Uterus (tissue), 4 donors: Measurements from ENCODE around the gene ATP8A2. TPM values are rescaled to one million over a fixed set of nuclear protein-coding genes. Genes with fewer than 3 reads are reported as not detected.

Experiments
- DNase-seq, 2 donors: peaks; one replicate each; pipeline ENCODE4 v3.0.0-alpha.2; 2019 to 2020
- H3K27ac ChIP-seq, 2 donors: fragments of 200-600 bp; sonication (generic); 1 replicate in 1 of 2; 2 replicates in 1 of 2; pipeline ENCODE4 v1.5.1; 2016 to 2018
- H3K27me3 ChIP-seq, 2 donors: fragments of 200-600 bp; sonication (generic); one replicate each; pipeline ENCODE4 v1.5.1; 2018 to 2019; ENCODE audit warnings: control low read depth in 1 of 2
- H3K36me3 ChIP-seq, 2 donors: fragments of 200-600 bp; sonication (generic); one replicate each; pipeline ENCODE4 v1.5.1; 2019; ENCODE audit warnings: control low read depth in 1 of 2
- H3K4me1 ChIP-seq, 2 donors: fragments of 200-600 bp; sonication (generic); one replicate each; pipeline ENCODE4 v1.5.1; 2018 to 2019; ENCODE audit warnings: control low read depth in 1 of 2
- H3K4me3 ChIP-seq, 2 donors: fragments of 200-600 bp; sonication (generic); 1 replicate in 1 of 2; 2 replicates in 1 of 2; pipeline ENCODE4 v1.5.1; 2018 to 2019; ENCODE audit warnings: mild to moderate bottlenecking in 1 of 2
- H3K9me3 ChIP-seq, 2 donors: fragments of 200-600 bp; sonication (generic); one replicate each; pipeline ENCODE4 v1.5.1; 2019; ENCODE audit warnings: control low read depth in 1 of 2
- POLR2A ChIP-seq, 2 donors: fragments of 450-650 bp; IDR thresholded peaks; one replicate each; pipeline ENCODE4 v1.6.1; 2016; ENCODE audit warnings: antibody characterized with exemption in 2 of 2, mild to moderate bottlenecking in 1 of 2, moderate library complexity in 1 of 2
- intact Hi-C: fragments of 100-400 bp; cut with DNase I; formaldehyde crosslinking; loops from one replicate; pipeline ENCODE4 v1.15.1; 2023; ENCODE audit warnings: low total_unique reads
- total RNA-seq, 4 donors: library from RNA; depleted of rRNA in 3 of 4; stranded (reverse); fragments of >200 nt in 3 of 4; gene quantifications; one replicate each; pipeline versions ENCODE4 v1.1.0 to v1.2.4, GENCODE V29; 2014 to 2023
- TF ChIP-seq, protein P1 (sequence below), 4 experiments: fragments of 200-600 bp in 2 of 4; fragments of 450-650 bp in 2 of 4; sonication (generic) in 2 of 4; IDR thresholded peaks; one replicate each; pipeline ENCODE4 v1.5.1; 2016 to 2019; ENCODE audit warnings: antibody characterized with exemption in 4 of 4, mild to moderate bottlenecking in 2 of 4, moderate library complexity in 1 of 4
- donor health status: DM: yes; HTN: yes; CAD: no.

Gene ATP8A2
- total RNA-seq, 4 donors from 2014 or later: 0.64 to 21.4 TPM; not detected in 2

DNA sequence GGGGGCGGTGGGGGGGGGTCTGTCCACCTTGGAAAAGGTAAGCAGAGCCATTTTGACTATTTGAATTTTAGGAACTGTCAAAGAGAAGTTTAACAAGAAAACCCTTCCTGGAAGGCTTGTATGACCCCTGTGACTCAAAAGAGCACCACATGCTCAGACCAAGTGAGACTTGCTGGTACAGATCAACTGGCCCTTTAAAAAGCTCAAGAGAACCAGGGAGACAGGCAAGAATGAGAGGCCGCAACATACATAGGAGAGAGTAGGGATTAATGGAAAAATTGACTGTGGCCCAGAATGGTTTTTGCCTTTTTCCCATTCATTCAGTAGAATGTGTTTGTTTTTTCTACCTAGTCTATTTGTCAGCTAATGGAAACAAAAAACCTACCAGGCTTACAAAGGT is 26.2 kb upstream of the ATP8A2 start:
- Histone ChIP-seq H3K9me3 (no peaks in the 10 kb centered on the region), H3K4me1 (no peaks in the 10 kb centered on the region), H3K36me3 (no peaks in the 10 kb centered on the region), H3K27ac (no peak overlapping the region), H3K27me3 (no peaks in the 10 kb centered on the region), H3K4me3 (no peak overlapping the region)
- intact Hi-C loops: no loop called here
- DNase-seq: no peak
- TF ChIP-seq, protein P1, sequence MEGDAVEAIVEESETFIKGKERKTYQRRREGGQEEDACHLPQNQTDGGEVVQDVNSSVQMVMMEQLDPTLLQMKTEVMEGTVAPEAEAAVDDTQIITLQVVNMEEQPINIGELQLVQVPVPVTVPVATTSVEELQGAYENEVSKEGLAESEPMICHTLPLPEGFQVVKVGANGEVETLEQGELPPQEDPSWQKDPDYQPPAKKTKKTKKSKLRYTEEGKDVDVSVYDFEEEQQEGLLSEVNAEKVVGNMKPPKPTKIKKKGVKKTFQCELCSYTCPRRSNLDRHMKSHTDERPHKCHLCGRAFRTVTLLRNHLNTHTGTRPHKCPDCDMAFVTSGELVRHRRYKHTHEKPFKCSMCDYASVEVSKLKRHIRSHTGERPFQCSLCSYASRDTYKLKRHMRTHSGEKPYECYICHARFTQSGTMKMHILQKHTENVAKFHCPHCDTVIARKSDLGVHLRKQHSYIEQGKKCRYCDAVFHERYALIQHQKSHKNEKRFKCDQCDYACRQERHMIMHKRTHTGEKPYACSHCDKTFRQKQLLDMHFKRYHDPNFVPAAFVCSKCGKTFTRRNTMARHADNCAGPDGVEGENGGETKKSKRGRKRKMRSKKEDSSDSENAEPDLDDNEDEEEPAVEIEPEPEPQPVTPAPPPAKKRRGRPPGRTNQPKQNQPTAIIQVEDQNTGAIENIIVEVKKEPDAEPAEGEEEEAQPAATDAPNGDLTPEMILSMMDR (IDR thresholded peaks at IDR 0.05): no peak
- TF ChIP-seq POLR2A (IDR thresholded peaks at IDR 0.05): no peak

DNA sequence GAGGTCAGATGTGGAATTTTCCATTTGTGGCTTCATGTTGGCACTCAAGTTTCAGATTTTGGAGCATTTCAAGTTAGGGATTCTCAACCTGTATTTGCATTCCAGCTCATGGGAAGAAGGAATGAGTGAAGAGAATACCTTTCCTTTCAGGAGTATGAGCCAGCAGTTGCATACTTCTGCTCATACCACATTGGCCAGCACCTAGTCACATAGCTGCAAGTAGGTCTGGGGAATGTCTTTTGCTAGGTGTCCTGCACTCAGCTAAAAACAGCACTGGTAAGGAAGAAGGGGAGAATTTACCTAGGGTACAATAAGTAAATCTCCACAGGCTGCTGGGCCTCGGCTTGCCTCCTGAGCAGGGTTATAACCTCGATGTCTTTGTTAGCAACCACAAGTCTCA is 24.6 kb upstream of the ATP8A2 start:
- Histone ChIP-seq H3K4me3 (no peak overlapping the region), H3K27ac (no peak overlapping the region), H3K4me1 (no peaks in the 10 kb centered on the region), H3K36me3 (no peaks in the 10 kb centered on the region), H3K9me3 (no peaks in the 10 kb centered on the region), H3K27me3 (no peaks in the 10 kb centered on the region)
- TF ChIP-seq POLR2A (IDR thresholded peaks at IDR 0.05): no peak
- TF ChIP-seq, protein P1 (IDR thresholded peaks at IDR 0.05): no peak
- intact Hi-C loops: no loop called here
- no peak for DNase-seq

DNA sequence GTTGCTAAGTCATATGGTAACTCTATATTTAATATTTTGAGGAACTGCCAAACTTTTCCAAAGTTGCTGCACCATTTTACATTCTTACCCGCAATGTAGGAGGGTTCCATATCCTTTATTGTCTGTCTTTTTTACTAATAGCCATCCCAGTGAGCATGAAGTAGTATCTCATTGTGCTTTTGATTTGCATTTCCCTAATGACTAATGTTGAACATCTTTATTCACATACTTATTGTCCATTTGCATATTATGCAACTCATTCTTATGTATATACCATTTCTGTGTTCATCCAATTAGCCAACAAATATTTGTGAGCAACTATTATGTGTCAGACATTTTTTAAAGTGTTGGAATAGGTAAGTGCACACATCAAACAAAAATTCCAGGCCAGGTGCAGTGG is 20.4 kb upstream of the ATP8A2 start:
- H3K36me3 ChIP-seq: no peaks in the 10 kb centered on the region
- DNase-seq: no peak
- no peak for TF ChIP-seq POLR2A (IDR thresholded peaks at IDR 0.05)
- TF ChIP-seq, protein P1 (IDR thresholded peaks at IDR 0.05): no peak
- no peaks in the 10 kb centered on the region for H3K27me3 ChIP-seq
- intact Hi-C loops: no loop called here
- H3K27ac ChIP-seq: no peak overlapping the region
- no peaks in the 10 kb centered on the region for H3K4me1 ChIP-seq
- H3K9me3 ChIP-seq: no peaks in the 10 kb centered on the region
- no peak overlapping the region for H3K4me3 ChIP-seq

DNA sequence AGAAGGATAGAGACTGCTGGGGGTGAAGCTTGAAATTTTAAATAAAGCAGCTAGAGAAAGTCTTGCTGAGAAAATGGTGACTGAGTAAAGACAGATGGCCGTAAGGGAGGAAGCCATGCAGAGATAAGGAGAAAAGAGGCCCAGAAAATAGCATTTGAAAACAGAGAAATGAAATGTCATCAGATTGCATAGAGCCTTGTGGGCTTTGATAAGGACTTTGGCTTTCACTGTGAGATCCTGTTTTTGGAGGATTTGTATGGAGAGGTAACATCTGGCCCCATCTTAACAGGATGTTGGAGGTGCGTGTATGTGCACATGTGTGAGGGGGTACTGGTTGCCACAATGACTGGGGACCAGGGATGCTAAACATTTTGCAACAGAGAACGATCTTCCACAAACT is 19.5 kb upstream of the ATP8A2 start:
- H3K9me3 ChIP-seq: no peaks in the 10 kb centered on the region
- H3K4me3 ChIP-seq: no peak overlapping the region
- no peak for DNase-seq
- TF ChIP-seq POLR2A (IDR thresholded peaks at IDR 0.05): no peak
- TF ChIP-seq, protein P1 (IDR thresholded peaks at IDR 0.05): no peak
- H3K36me3 ChIP-seq: no peaks in the 10 kb centered on the region
- intact Hi-C loops: no loop called here
- H3K4me1 ChIP-seq: no peaks in the 10 kb centered on the region
- no peaks in the 10 kb centered on the region for H3K27me3 ChIP-seq
- H3K27ac ChIP-seq: no peak overlapping the region

DNA sequence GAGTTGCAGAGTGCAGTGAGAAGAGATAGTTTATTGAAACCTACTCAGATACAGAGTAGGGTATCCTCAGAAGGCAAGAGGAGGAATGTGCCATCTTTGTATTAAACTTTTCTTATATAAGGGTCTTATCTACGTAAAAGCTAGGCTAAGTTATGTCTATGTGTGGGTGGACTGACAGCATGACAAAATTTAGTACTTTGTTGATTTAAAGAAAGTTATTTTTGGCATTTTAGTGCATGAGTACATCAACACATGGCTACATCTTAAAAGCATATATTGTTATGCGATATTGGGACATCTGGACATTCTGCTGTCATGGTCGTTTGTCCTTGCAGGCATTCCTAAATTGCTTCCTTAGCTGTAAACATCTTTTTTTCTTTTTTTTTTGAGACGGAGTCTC is 19.0 kb upstream of the ATP8A2 start:
- no peak for TF ChIP-seq POLR2A (IDR thresholded peaks at IDR 0.05)
- TF ChIP-seq, protein P1 (IDR thresholded peaks at IDR 0.05): no peak
- Histone ChIP-seq H3K27me3 (no peaks in the 10 kb centered on the region), H3K27ac (no peak overlapping the region), H3K4me1 (no peaks in the 10 kb centered on the region), H3K4me3 (no peak overlapping the region), H3K36me3 (no peaks in the 10 kb centered on the region), H3K9me3 (no peaks in the 10 kb centered on the region)
- no peak for DNase-seq
- intact Hi-C loops: no loop called here
